Frontal cortex (tissue), 4 donors: ENCODE results near the gene INO80C. TPM values are rescaled to one million over a fixed set of nuclear protein-coding genes. Genes with fewer than 3 reads are reported as not detected.

Experiments
- DNase-seq, 2 donors: peaks; one replicate each; pipeline ENCODE4 v3.0.0; 2012; ENCODE audit warnings: low spot score in 2 of 2
- FAIRE-seq: peaks from 2 replicates; lab custom pipeline; 2012; peaks lifted over from hg19 to GRCh38; lab: Jason Lieb, UNC
- total RNA-seq: library from RNA; depleted of rRNA; stranded (reverse); fragments of >200 nt; gene quantifications from one replicate; pipeline ENCODE4 v1.2.3, GENCODE V29; 2014
- donor health status: control.
- donor health status: control.
- donor health status: control.

INO80C gene, protein sequence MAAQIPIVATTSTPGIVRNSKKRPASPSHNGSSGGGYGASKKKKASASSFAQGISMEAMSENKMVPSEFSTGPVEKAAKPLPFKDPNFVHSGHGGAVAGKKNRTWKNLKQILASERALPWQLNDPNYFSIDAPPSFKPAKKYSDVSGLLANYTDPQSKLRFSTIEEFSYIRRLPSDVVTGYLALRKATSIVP
- total RNA-seq: 7.3 TPM

DNA sequence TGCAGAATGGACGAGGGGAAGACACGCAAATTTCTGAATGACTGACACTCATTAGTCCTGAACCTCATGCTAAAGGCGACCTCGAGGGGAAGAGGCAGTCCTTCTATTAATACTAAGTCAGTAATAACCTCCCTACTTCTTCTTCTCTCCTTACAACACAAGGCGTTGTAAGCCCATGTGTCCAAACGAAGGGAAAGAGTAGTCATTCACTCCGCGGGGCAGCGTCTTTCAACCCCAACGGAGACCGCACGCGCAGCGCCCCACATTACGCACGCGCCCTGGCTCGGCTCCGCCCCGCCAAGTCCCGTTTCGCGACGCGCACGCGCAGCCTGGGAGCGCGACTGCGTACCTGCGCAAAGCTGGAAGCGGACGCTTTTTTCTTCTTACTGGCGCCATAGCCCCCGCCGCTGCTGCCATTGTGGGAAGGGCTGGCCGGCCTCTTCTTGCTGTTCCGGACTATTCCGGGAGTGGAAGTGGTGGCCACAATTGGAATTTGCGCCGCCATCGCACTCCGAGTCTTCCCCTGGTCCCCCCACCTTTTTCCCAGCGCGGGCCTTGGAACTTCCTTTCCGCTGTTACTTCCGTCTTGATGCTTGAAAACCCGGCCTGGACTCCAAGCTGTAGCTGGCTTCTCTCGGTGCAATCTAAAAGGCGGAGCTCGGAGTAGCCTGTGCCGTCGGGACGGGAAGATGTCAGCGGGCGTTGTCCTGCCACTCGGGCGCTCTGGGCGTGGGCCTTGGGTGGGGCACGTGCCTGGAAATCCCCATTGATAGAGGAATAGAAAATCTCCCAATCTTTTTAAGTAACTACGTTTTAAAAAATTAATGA is at the start of gene INO80C:
Gene INO80C (minus strand): TSS at position 591 of the 828 bp plus-strand sequence. CDS start 86 bp downstream, at position 505.
- no peak for FAIRE-seq

DNA sequence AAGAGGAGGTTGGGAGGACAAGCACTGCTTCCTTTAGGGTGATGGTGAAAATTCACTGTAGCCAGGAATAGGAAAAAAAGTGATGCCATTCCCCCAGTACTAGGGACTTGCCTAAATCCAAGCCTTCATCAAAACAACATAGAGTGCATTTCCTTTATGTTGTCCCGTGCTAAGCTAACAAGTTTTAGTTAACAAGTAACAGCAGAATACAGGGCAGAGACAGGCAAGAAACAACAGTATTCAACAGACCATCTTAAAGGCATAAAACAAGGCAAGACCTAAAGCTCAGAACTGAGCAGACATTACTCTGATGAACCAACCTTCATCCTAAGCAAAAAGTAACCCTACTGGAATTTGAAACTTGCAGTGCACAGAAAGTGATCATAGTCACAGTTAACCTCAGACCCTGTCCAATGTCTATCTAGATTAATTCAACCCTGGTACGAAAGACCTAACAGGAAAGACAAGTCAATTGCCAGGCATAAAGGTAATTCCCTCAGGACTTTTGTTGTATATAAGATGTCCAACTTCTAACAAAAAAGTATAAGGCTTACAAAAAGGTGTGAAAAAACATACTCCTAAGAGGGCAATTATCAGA is 49.3 kb upstream of the INO80C start:
- DNase-seq (no peak), FAIRE-seq (no peak)

More for the DNA sequence above, at the start of gene INO80C:
- DNase-seq: peak; percentile 79 to 88

DNA sequence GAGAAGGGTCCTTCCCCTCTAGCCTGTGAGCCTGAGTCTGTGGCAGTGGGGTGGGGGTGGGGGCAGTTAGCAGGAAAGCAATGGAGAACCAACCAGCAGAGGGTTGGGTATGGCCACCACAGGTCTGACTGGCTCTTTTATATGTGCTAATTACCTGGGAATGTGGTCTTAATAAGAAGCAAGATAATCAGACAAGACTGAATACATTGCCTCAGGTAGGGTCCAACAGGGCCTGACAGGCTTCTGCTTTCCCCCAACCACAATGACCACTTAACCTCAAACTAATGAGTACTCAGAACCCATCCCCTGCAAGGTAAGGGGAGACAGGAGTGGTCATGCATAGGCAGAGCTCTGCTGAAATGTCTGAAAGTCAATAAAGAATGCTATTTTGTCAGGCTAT is 44.6 kb upstream of the INO80C start:
- no peak for DNase-seq
- no peak for FAIRE-seq

DNA sequence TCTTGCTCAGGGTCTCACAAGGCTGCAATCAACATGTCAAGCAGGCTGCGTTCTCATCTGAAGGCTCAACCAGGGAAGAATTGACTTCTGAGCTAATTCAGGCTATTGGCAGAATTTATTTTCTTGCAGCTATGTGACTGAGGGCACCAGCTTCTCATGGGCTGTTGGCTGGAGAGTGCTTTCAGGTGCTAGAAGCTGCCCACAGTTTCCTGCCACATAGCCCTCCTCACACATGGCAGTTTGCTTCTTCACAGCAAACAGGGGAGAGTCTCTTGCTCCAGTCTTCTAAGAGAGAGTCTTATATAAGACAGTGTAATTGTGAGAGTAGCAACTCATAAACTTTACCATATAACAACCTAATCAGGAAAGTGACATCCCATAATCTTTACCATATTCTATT is 37.5 kb upstream of the INO80C start:
- FAIRE-seq: no peak
- no peak for DNase-seq

DNA sequence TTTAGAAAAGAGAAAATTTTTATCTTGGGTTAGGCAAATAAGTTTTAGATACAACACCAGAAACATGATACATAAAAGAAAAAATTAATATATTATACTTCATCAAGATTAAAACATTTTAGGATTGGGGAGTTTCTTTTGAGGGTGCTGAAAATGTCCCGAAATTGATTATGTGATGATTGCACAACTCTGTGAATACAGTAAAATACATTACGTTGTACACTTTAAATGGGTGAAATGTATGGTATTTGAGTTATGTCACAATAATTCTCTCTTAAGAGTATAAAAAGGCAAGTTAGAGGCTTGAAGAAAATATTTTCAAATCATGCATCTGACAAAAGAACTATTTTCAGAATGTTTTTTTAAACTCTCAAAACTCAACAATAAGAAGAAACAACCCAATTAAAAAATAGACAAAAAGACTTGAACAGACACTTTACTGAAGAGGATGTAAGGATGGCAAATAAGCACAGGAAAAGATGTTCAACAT is 36.2 kb upstream of the INO80C start:
- no peak for FAIRE-seq
- no peak for DNase-seq

DNA sequence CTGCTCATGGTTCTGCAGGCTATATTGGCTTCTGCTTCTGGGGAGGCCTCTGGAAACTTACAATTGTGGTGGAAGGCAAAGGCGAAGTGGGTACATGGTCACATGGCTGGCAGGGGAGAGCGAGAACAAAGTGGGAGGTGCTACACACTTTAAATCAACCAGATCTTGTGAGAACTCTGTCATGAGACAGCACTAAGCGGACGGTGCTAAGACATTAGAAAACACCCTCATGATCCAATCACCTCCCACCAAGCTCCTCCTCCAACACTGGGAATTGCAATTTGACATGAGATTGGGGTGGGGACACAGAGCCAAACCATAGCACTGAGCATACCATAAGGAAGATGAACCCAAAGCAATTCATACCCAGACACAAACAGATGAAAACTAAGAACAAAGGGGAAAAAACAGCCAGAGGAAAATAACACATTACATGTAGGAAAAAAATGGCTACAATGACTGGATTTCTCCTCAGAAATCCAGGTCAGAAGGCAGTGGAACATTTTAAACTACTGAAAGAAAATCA is 31.1 kb upstream of the INO80C start:
- DNase-seq (no peak), FAIRE-seq (no peak)

DNA sequence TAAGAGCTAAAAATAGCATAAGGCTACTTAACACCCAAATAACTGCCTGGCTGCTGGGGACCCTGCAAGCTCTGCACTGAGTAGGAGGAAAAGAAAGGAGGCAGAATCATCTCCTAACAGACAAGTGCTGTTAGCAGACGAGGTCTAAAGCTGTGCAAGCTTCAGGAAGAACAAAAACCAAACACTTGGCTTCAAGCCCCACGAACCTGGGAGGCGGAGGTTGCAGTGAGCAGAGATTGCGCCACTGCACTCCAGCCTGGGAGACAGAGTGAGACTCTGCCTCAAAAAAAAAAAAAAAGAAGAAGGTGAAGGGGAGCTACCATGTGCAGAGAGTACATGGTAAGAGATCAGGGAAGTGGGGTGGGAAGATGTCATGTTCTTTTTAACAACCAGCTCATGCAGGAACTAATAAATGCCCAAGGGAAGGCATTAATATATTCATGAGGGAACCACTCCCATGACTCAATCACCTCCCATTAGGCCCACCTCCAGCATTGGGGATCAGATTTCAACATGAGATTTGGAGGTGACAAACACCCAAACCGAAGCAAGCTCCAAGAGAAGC is 28.8 kb upstream of the INO80C start:
- no peak for DNase-seq
- FAIRE-seq: no peak

DNA sequence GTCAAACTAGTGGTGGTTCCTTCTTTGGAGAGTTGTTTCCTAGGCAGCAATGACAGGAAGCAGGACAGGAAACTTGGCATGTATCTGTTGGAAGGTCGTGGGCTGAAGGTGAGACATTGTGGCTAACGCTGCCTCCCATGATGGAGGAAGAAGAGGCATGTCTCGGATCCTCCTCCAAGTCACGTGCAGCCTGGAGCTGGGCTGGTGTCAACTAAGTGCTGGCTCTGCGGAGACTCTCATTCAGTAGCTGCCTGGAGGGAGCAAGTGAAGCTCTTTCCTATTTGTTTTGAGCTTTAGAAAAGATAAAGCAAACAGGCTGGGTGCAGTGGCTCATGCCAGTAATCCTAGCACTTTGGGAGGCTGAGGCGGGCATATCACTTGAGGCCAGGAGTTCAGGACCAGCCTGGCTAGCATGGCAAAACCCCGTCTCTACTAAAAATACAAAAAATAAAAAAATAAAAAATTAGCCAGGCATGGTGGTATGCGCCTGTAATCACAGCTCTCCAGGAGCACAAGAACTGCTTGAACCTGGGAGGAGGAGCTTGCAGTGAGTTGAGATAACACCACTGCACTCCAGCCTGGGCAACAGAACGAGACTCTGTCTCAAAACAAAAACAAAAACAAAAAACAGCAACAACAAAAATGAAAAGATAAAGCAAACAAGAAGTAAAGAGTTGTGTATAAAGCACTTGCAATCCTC is 28.2 kb upstream of the INO80C start:
- no peak for FAIRE-seq

DNA sequence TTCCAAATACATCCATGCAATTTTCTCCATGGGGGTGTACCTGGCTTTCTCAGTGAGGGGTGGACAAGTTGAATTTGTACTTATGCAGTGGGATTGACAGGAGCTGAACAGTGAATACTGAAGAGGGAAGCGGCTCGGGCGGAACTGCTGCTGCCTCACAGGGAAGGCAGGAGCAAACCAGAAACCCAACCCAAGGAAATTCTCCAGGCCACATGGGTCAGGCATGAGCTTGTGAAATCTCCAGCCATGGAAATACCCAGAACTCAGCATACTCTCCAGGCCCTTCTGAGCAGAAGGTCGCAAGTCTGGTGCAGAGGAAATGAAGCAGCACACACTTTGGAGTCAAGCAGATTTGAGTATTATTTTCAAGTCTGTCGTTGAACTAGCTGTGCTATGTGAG is 26.5 kb upstream of the INO80C start:
- FAIRE-seq (no peak), DNase-seq (no peak)

More for the DNA sequence above, 28.2 kb upstream of the INO80C start:
- DNase-seq: no peak

DNA sequence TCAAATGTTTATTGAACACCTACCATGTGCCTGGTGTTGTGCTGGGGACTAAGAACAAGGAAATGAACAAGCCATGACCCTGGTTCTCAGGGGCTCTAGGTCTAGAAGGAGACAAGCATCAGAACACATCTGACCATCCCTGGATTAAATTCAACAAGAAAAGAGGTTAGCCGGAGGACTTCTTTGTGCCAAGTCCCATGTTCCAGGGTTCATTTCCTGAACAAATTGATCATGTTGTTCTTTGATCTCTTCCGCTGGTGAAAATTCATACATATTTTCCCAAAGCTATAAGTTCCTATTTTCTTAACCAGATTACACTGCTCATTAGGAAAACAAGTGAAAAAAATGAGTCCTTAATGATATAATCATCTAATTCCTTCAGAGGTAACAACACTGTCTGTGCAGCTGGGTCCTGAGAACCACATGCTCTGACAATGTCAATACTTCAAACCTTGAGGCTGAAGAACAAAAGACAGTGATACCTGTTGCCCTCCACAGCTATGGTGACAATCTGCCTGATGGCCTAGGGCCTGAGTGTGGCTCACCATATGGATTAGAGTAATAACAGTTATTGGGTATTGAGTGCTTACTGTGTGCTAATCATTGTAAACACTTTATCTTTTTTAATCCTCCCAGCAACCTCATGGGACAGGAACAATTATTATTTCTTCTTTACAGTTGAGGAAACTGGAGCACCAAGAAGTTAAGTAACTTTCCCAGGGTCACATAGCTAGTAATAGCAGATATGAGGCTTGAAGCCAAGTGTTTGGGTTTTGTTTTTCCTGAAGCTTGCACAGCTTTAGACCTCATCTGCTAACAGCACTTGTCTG is 24.6 kb upstream of the INO80C start:
- FAIRE-seq (no peak), DNase-seq (no peak)

DNA sequence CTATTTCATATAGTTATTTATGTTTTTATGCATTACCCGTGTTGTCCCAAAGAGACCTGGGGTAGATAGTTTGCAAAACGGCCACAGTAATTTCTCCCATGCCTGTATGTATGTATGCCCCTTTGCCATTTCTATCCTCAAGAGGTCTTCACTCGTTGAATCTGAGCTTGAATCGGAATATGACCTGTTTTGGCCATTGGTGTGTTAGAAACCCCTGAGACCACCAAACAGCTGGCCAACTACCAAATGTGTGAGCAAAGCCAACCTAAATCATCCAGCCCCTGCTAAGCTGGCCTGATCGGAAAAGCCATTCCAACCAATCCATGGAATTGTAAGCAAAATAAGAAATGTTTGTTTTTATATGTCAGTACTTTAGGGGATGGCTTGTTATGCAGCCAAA is 23.4 kb upstream of the INO80C start:
- DNase-seq (no peak), FAIRE-seq (no peak)

DNA sequence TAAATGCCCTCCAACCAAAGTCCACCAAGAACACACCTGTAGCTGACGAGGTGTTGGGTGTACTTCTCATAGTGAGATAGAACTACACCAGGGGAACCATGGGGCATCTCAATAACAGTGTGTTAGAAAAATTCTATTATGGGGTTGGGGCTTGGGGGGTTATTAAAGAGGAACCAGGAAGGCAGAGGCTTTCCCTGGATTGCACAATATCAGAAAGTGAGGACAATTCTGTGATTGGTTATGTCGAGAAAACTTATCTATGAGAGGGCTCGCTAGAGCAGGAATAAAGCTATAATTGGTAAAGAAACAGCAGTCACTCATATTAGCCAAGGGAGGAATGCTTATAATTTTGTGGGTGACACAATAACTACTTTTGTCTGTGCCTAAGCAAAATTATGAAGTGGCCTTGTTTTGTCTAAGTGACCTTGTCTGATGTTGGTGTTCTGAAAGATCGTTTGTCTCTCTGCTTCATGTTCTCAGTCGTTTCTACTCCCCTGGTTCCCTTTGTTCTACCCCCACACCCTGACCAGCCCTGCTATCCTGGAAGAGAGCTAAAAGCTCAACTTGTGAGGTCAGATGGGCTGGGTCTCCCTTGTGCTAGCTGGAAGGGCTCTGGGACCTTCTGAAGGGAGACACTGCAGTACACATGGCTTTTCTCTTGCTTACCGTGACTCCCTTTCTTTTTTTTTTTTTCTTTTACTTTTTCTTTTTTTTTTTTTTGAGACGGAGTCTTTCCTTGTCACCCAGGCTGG is 21.6 kb upstream of the INO80C start:
- no peak for FAIRE-seq
- DNase-seq: no peak

DNA sequence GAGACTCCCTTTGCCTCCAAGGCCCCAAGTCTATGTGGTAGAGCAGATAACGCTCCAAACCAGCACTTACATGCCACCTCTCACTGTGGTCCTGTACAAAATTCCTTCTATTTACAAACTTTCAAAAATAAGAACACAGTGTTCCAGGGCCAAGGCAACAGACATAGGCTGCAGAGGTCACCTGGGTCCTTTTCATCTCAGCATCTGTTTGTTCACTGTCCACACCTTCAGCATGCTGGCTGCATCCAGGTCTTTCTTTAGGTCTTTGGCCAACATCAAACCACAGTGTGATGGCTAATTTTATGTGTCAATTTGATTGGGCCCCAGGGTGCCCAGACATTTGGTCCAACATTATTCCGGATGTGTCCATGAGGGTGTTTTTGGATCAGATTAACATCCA is 20.0 kb upstream of the INO80C start:
- FAIRE-seq (no peak), DNase-seq (no peak)

DNA sequence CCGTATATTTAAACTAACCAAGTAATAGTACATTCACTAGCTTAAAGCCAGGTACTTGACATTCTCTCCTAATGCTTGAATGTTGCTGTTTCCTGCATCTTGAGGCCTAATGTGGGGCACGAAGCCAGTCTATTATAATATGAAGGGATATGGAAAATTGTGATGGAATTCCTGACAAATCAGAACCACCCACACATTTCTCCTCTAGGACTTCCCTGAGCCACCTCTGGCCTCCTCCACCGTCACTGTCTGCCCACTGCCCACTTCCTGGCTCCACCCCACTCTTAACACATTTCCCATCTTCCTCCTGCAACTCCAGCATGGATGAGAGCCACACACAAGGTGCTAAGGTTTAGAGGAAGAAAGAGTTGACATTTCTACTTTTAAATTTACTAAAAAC is 19.0 kb upstream of the INO80C start:
- DNase-seq: no peak
- no peak for FAIRE-seq

DNA sequence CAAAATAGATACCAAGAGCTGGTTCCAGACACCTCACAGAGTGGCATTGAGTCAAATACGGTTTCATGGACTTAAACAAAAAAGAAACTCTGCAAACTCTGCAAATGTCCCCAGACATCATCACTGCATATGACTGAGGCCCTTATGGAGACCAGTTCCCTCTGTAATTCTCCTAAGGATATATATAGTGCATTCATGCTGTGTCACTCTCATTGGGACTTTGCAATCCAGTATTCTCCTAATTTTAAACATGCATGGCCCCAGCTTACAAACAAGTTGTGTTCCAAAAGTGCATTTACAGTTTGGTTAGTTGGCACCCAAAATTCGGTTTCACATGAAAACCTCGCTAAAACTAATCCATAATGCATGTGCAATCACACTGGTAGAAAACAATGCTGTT is 18.6 kb upstream of the INO80C start:
- DNase-seq: no peak
- FAIRE-seq: no peak

DNA sequence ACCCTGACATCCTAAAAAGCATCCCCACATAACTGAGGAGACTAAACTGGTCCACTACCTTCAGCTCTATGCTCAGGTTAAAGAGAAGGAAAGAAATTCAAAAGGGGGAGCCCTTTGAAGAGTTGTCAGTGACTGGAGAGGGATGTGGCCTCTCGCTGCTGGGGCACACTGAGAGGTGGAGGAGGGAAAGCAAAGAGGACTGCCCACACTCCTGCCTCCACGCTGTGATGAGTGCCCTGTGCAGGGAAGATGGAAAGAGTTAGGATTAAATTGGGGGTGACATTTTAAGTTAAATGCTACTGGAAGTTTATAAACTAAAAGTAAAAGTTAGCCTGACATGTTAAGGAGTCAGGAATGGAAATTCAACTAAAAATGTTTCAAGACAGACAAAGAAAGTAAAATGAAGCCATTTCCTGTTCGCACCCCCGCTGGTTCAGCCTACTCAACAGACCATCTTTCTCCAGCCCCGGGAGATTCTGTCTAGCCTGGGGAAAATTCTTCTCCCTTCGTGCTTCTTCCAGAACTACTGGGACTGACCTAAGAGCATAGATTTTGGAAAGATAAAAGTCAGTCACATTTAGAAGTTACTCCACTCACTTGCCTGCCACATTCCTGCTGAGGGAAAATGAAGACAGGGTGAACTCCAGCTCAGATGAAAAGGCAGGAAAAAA is 17.8 kb upstream of the INO80C start:
- no peak for FAIRE-seq

DNA sequence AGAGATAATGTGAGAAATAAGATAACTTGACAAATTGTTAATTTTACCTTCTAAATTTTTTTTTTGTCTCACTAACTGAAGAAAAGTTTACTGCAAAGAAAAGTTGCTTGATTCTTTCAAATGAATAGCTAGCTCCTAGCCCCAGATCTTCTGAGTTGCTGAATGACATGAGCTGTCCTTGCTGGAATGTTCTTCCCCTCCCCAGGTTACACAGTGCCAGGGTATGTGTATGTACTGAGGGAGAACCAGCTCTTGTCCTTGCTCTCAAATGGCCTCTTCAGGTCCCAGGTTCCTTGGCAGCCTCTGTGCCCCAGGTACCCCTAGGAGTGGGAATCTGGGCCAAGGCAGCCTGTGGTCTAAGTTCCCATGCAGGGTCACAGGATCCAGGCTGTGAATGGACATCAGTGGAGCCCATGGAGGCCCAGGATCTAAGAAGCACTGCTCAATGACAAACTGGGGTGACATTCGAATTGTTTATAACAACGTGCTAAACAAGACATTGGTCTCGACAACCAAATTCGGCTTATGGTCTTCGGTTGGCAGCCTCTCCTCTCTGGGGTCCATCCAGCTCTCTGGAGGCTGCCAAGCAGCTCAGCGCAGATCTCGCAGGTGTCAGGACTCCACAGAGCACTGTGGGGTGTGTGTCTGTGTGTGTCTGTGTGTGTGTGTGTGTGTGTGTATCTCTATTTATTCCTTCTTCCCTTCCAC is 17.1 kb upstream of the INO80C start:
- no peak for FAIRE-seq
- DNase-seq: no peak

More for the DNA sequence above, 17.8 kb upstream of the INO80C start:
- DNase-seq: no peak
